ENCODE results near the gene RAI1.

DNA sequence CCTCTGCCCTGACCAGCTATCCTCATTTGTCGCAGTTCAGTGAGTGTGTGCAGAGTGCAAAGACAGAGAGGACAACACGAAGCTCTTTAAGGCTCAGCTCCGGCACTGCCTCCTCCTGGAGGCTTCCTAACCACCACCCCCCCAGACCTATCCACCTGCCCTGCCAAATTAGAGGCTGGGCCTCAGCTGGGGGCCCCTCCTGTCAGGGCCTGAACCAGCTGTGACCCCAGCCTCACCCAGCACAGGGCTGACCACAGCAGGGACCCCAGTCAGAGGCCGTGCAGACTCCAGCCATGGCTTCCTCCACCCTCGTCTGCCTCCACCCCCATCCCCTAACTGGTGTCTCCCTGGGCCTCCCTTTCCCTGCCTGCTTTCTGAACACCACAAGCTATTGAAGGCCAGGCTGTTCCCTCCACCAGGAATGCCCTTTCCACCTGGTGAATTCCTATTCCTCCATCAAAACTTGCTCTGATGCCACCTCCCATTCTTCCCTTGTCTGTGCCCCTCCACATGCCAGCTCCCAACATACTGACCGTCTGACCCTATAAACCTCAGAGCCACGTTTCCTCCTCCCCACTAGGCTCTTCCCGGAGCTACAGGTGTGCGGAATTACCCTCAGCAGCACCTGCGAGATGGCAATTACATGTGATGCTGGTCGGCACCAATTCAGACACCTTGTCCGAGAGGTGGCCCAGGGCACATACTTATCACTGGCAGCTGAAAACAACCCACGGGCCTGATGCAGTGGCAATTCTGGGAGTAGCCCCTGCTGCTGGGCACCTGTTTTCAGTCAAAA is 146.8 kb downstream of the RAI1 start:
- TF ChIP-seq, protein P1, sequence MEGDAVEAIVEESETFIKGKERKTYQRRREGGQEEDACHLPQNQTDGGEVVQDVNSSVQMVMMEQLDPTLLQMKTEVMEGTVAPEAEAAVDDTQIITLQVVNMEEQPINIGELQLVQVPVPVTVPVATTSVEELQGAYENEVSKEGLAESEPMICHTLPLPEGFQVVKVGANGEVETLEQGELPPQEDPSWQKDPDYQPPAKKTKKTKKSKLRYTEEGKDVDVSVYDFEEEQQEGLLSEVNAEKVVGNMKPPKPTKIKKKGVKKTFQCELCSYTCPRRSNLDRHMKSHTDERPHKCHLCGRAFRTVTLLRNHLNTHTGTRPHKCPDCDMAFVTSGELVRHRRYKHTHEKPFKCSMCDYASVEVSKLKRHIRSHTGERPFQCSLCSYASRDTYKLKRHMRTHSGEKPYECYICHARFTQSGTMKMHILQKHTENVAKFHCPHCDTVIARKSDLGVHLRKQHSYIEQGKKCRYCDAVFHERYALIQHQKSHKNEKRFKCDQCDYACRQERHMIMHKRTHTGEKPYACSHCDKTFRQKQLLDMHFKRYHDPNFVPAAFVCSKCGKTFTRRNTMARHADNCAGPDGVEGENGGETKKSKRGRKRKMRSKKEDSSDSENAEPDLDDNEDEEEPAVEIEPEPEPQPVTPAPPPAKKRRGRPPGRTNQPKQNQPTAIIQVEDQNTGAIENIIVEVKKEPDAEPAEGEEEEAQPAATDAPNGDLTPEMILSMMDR (conservative IDR thresholded peaks at IDR 0.05): no peak
- no peak for TF ChIP-seq ZFX (IDR thresholded peaks at IDR 0.05)

All from C4-2B (cell line).